Astrocyte (in vitro differentiated cells and primary cell): ENCODE measurements around the gene ZNF343. TPM values are rescaled to one million over a fixed set of nuclear protein-coding genes. Genes with fewer than 3 reads are reported as not detected.

Experiments
- DNase-seq: peaks from one replicate; pipeline ENCODE4 v3.0.0-alpha.2; 2010; ENCODE audit warnings: low read depth
- FAIRE-seq: peaks from 2 replicates; lab custom pipeline; 2011; peaks lifted over from hg19 to GRCh38; lab: Jason Lieb, UNC
- H2AFZ ChIP-seq: 2 replicates; pipeline ENCODE4 v1.6.0; 2012; ENCODE audit warnings: low read depth, low read length, inconsistent platforms
- H3K27ac ChIP-seq: 2 replicates; pipeline ENCODE4 v1.5.1; 2011; ENCODE audit warnings: low read depth, low read length, inconsistent platforms
- H3K27me3 ChIP-seq: 2 replicates; pipeline ENCODE4 v1.6.0; 2011; ENCODE audit warnings: low read length, inconsistent platforms; ENCODE audit not compliant: insufficient read depth
- H3K36me3 ChIP-seq: 2 replicates; pipeline ENCODE4 v1.5.1; 2011; ENCODE audit warnings: low read length, inconsistent platforms; ENCODE audit not compliant: insufficient read depth
- H3K4me1 ChIP-seq: 2 replicates; pipeline ENCODE4 v1.5.1; 2011; ENCODE audit warnings: low read length, inconsistent platforms; ENCODE audit not compliant: insufficient read depth
- H3K4me2 ChIP-seq: 2 replicates; pipeline ENCODE4 v1.6.0; 2012; ENCODE audit warnings: low read length, inconsistent platforms
- H3K4me3 ChIP-seq: 2 replicates; pipeline ENCODE4 v1.5.1; 2011; ENCODE audit warnings: low read depth, mild to moderate bottlenecking, low read length, inconsistent platforms; ENCODE audit not compliant: insufficient read depth
- H3K79me2 ChIP-seq: 2 replicates; pipeline ENCODE4 v1.6.0; 2012; ENCODE audit warnings: mild to moderate bottlenecking, low read length, inconsistent platforms; ENCODE audit not compliant: insufficient read depth
- H3K9ac ChIP-seq: 2 replicates; pipeline ENCODE4 v1.6.0; 2012; ENCODE audit warnings: mild to moderate bottlenecking, low read length, inconsistent platforms
- H3K9me3 ChIP-seq: 2 replicates; pipeline ENCODE4 v1.5.1; 2012; ENCODE audit warnings: low read depth, mild to moderate bottlenecking, low read length, inconsistent platforms; ENCODE audit not compliant: insufficient read depth
- H4K20me1 ChIP-seq: 2 replicates; pipeline ENCODE4 v1.6.0; 2012; ENCODE audit warnings: low read length, inconsistent platforms; ENCODE audit not compliant: insufficient read depth
- H3K27ac Mint-ChIP-seq: one replicate; pipeline ENCODE4 v1.8.0; 2021; ENCODE audit warnings: mild to moderate bottlenecking, mixed read lengths; ENCODE audit not compliant: unreplicated experiment
- H3K27me3 Mint-ChIP-seq: one replicate; pipeline ENCODE4 v1.8.0; 2021; ENCODE audit warnings: low read depth, mixed read lengths; ENCODE audit not compliant: unreplicated experiment
- H3K36me3 Mint-ChIP-seq: one replicate; pipeline ENCODE4 v1.8.0; 2021; ENCODE audit warnings: low read depth, mixed read lengths; ENCODE audit not compliant: unreplicated experiment
- H3K4me1 Mint-ChIP-seq: one replicate; pipeline ENCODE4 v1.8.0; 2021; ENCODE audit warnings: low read depth, mixed read lengths; ENCODE audit not compliant: unreplicated experiment
- H3K4me3 Mint-ChIP-seq: one replicate; pipeline ENCODE4 v1.8.0; 2021; ENCODE audit warnings: mild to moderate bottlenecking, moderate library complexity, mixed read lengths; ENCODE audit not compliant: unreplicated experiment
- H3K9me3 Mint-ChIP-seq: one replicate; pipeline ENCODE4 v1.8.0; 2021; ENCODE audit warnings: mild to moderate bottlenecking, mixed read lengths; ENCODE audit not compliant: unreplicated experiment
- EZH2 ChIP-seq: IDR thresholded peaks from 2 replicates; pipeline ENCODE4 v1.6.1; 2012; ENCODE audit warnings: mild to moderate bottlenecking, low read length, inconsistent platforms; ENCODE audit not compliant: insufficient read depth
- total RNA-seq: library from RNA; stranded (reverse); gene quantifications from 2 replicates; pipeline ENCODE4 v1.2.1, GENCODE V29; 2021
- TF ChIP-seq, protein P1 (sequence below): IDR thresholded peaks from 2 replicates; pipeline ENCODE4 v1.5.1; 2011; ENCODE audit warnings: low read depth, mild to moderate bottlenecking, inconsistent platforms, low read length, moderate library complexity; ENCODE audit not compliant: insufficient read depth

Gene ZNF343
- total RNA-seq, 1 donor from 2014 or later = 9.6 TPM

GRCh38 chr20:2446845-2447244 is 61.9 kb downstream of the ZNF343 start:
- Mint-ChIP-seq H3K4me1 (peaks cover 4% of the 10 kb centered on the region), H3K27ac (no peak overlapping the region), H3K27me3 (no peaks in the 10 kb centered on the region), H3K9me3 (no peaks in the 10 kb centered on the region), H3K4me3 (no peak overlapping the region), H3K36me3 (no peaks in the 10 kb centered on the region)
- DNase-seq (no peak), FAIRE-seq (no peak)
- no peak overlapping the region for H3K4me3 ChIP-seq
- H3K4me2 ChIP-seq = no peak overlapping the region
- H3K27me3 ChIP-seq = no peaks in the 10 kb centered on the region
- H4K20me1 ChIP-seq = no peaks in the 10 kb centered on the region
- no peaks in the 10 kb centered on the region for H3K9me3 ChIP-seq
- no peak overlapping the region for H2AFZ ChIP-seq
- TF ChIP-seq EZH2 = no peak
- TF ChIP-seq, protein P1, sequence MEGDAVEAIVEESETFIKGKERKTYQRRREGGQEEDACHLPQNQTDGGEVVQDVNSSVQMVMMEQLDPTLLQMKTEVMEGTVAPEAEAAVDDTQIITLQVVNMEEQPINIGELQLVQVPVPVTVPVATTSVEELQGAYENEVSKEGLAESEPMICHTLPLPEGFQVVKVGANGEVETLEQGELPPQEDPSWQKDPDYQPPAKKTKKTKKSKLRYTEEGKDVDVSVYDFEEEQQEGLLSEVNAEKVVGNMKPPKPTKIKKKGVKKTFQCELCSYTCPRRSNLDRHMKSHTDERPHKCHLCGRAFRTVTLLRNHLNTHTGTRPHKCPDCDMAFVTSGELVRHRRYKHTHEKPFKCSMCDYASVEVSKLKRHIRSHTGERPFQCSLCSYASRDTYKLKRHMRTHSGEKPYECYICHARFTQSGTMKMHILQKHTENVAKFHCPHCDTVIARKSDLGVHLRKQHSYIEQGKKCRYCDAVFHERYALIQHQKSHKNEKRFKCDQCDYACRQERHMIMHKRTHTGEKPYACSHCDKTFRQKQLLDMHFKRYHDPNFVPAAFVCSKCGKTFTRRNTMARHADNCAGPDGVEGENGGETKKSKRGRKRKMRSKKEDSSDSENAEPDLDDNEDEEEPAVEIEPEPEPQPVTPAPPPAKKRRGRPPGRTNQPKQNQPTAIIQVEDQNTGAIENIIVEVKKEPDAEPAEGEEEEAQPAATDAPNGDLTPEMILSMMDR = no peak
- H3K36me3 ChIP-seq = no peaks in the 10 kb centered on the region
- no peak overlapping the region for H3K9ac ChIP-seq
- no peaks in the 10 kb centered on the region for H3K79me2 ChIP-seq
- H3K27ac ChIP-seq = no peak overlapping the region
- no peaks in the 10 kb centered on the region for H3K4me1 ChIP-seq

Other genes with a start within 250 kb of the ZNF343 start
- gene TGM3, start 212.9 kb downstream of the ZNF343 start, total RNA-seq = not detected in 2 replicates
- gene TGM6, start 128.0 kb downstream of the ZNF343 start, total RNA-seq = not detected in 2 replicates
- 193 and 207 TPM in 2 replicates for gene SNRPB, start 38.1 kb downstream of the ZNF343 start, total RNA-seq
- not detected in 2 replicates for gene TMC2, start 27.7 kb upstream of the ZNF343 start, total RNA-seq
- gene NOP56, start 143.7 kb upstream of the ZNF343 start, total RNA-seq = 256 and 292 TPM in 2 replicates
- 68.0 and 74.8 TPM in 2 replicates for gene IDH3B, start 155.3 kb upstream of the ZNF343 start, total RNA-seq
- 2.3 and 4.1 TPM in 2 replicates for gene EBF4, start 183.9 kb upstream of the ZNF343 start, total RNA-seq